Suppressor macrophage (primary cell): ENCODE measurements around the gene SPI1.

Experiments
- DNase-seq, 4 experiments: peaks; one replicate each; pipeline ENCODE4 v3.0.0-alpha.2; 2020 to 2022

SPI1 gene

GRCh38 chr11:47357985-47358730, 20.2 kb downstream of the SPI1 start:
- DNase-seq, result no peak

- DNase-seq, result no peak
Measured at GRCh38 chr11:47356998-47357329, 21.4 kb downstream of the SPI1 start.

- DNase-seq, result no peak
Measured at GRCh38 chr11:47356129-47356997, 22.0 kb downstream of the SPI1 start.

- DNase-seq, result peak; percentile 47 to 74 (median 56)
Measured at GRCh38 chr11:47355283-47356128, 22.8 kb downstream of the SPI1 start.

GRCh38 chr11:47354913-47355282, 23.4 kb downstream of the SPI1 start:
- no peak for DNase-seq

- no peak for DNase-seq
Measured at GRCh38 chr11:47353978-47354774, 24.2 kb downstream of the SPI1 start.

GRCh38 chr11:47352556-47352955, 25.8 kb downstream of the SPI1 start, which contains the start of gene MYBPC3:
TSS of gene MYBPC3 (minus strand) at chr11:47352702. CDS start at chr11:47352647, 55 bp downstream.
- no peak for DNase-seq

- DNase-seq, result no peak
Measured at GRCh38 chr11:47351156-47352126, 26.9 kb downstream of the SPI1 start.

- DNase-seq, result no peak
Measured at GRCh38 chr11:47350315-47350714, 28.0 kb downstream of the SPI1 start.

- no peak for DNase-seq
Measured at GRCh38 chr11:47349521-47350095, 28.7 kb downstream of the SPI1 start.

GRCh38 chr11:47348859-47349258, 29.5 kb downstream of the SPI1 start:
- peak in 2 of 4 experiments; percentile 28 to 29 for DNase-seq

GRCh38 chr11:47348131-47348802, 30.1 kb downstream of the SPI1 start:
- no peak for DNase-seq

- no peak for DNase-seq
Measured at GRCh38 chr11:47347137-47347536, 31.2 kb downstream of the SPI1 start.

- DNase-seq, result no peak
Measured at GRCh38 chr11:47345890-47346563, 32.3 kb downstream of the SPI1 start.

GRCh38 chr11:47342854-47343253, 35.5 kb downstream of the SPI1 start:
- DNase-seq, result no peak

- DNase-seq, result no peak
Measured at GRCh38 chr11:47342036-47342803, 36.1 kb downstream of the SPI1 start.

- DNase-seq, result no peak
Measured at GRCh38 chr11:47340980-47341775, 37.2 kb downstream of the SPI1 start.

- no peak for DNase-seq
Measured at GRCh38 chr11:47340010-47340409, 38.3 kb downstream of the SPI1 start.
